Gastroesophageal sphincter (tissue), 4 donors: ENCODE measurements around the gene SNHG17. TPM values are rescaled to one million over a fixed set of nuclear protein-coding genes. Genes with fewer than 3 reads are reported as not detected.
"Not testable (repeated sequence)": the region's sequence is repeated elsewhere in the genome, so short reads cannot be mapped to it uniquely, and the experiment has no call there.

Experiments used
- ATAC-seq: fragments of 150-250 bp; one replicate; pipeline ENCODE4 v1.9.1; 2016; ENCODE audit warnings: mild to moderate bottlenecking, moderate library complexity
- H3K27ac ChIP-seq, 4 donors: fragments of 200-600 bp; sonication (generic) in 3 of 4; 1 replicate in 3 of 4; 2 replicates in 1 of 4; pipeline ENCODE4 v1.5.1; 2016 to 2019
- H3K27me3 ChIP-seq: fragments of 200-600 bp; sonication (generic); one replicate; pipeline ENCODE4 v1.5.1; 2019
- H3K36me3 ChIP-seq, 2 donors: fragments of 200-600 bp; sonication (generic); one replicate each; pipeline ENCODE4 v1.5.1; 2019; ENCODE audit warnings: control low read depth in 1 of 2
- H3K4me1 ChIP-seq, 3 donors: fragments of 200-600 bp; sonication (generic); 1 replicate in 2 of 3; 2 replicates in 1 of 3; pipeline ENCODE4 v1.5.1; 2016 to 2019; ENCODE audit warnings: control low read depth in 2 of 3
- H3K4me3 ChIP-seq, 2 donors: fragments of 200-600 bp; sonication (generic); one replicate each; pipeline ENCODE4 v1.5.1; 2019; ENCODE audit warnings: mild to moderate bottlenecking in 1 of 2, moderate library complexity in 1 of 2
- H3K9me3 ChIP-seq, 3 donors: fragments of 200-600 bp; sonication (generic); one replicate each; pipeline ENCODE4 v1.5.1; 2017 to 2019; ENCODE audit warnings: control low read depth in 2 of 3
- EP300 ChIP-seq: sonication (generic); formaldehyde crosslinking; IDR thresholded peaks from one replicate; pipeline ENCODE4 v1.6.1; 2017; ENCODE audit warnings: antibody characterized with exemption, mild to moderate bottlenecking
- POLR2A ChIP-seq, 2 donors: fragments of 450-650 bp; IDR thresholded peaks; one replicate each; pipeline ENCODE4 v1.6.1; 2017; ENCODE audit warnings: antibody characterized with exemption in 2 of 2, mild to moderate bottlenecking in 2 of 2, moderate library complexity in 1 of 2
- POLR2AphosphoS5 ChIP-seq: sonication (generic); formaldehyde crosslinking; IDR thresholded peaks from one replicate; pipeline ENCODE4 v1.6.1; 2017; ENCODE audit warnings: antibody characterized with exemption
- WGBS, 2 donors: methylation state at CpG; one replicate each; pipeline ENCODE4 v1.1.5; 2018; ENCODE audit warnings: low coverage in 1 of 2; 5-methylcytosine and 5-hydroxymethylcytosine counted together
- total RNA-seq, 4 donors: library from RNA; depleted of rRNA; stranded (reverse); fragments of >200 nt; gene quantifications; one replicate each; pipeline ENCODE4 v1.1.0, GENCODE V29; 2016
- TF ChIP-seq, protein P1 (sequence below), 4 experiments: fragments of 200-600 bp in 2 of 4; fragments of 450-650 bp in 2 of 4; sonication (generic) in 1 of 4; IDR thresholded peaks; one replicate each; pipeline ENCODE4 v1.5.1; 2017 to 2019; ENCODE audit warnings: antibody characterized with exemption in 4 of 4, mild to moderate bottlenecking in 2 of 4, moderate library complexity in 2 of 4

The SNHG17 gene
- total RNA-seq, 4 donors from 2014 or later = 6.7 to 26.5 (median 11.1) TPM

GRCh38 chr20:38405132-38405531, 30.0 kb downstream of the SNHG17 start:
- H3K9me3 ChIP-seq = no peaks in the 10 kb centered on the region
- ATAC-seq = no peak
- no peaks in the 10 kb centered on the region for H3K36me3 ChIP-seq
- H3K4me3 ChIP-seq = no peak overlapping the region
- TF ChIP-seq POLR2AphosphoS5 (no peak), EP300 (no peak)
- WGBS, 2 donors = 33 to 73% methylated on average over 1 to 2 of the region's 2 CpGs
- no peak overlapping the region for H3K27ac ChIP-seq
- no peaks in the 10 kb centered on the region for H3K4me1 ChIP-seq
- H3K27me3 ChIP-seq = peaks cover 5% of the 10 kb centered on the region

DNA sequence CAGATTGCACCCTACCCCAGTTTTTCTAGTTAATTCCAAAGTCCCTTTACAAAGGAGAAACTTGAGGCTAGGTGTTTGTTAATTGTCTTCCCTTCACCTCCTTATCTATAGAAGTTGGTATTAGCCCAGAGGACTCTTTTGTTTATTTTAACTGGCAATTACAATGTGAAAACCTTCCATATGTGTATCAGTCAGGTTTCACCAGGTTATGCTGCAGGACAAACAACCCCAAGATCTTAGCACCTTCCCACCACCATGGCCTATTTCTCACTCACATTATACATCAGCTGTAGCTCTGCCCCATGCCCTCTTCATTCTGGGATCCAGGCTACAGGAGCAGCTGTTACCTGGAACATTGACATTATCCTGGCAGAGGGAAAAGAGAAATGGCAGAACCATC, 31.1 kb downstream of the SNHG17 start:
- no peak for ATAC-seq
- TF ChIP-seq, protein P1, sequence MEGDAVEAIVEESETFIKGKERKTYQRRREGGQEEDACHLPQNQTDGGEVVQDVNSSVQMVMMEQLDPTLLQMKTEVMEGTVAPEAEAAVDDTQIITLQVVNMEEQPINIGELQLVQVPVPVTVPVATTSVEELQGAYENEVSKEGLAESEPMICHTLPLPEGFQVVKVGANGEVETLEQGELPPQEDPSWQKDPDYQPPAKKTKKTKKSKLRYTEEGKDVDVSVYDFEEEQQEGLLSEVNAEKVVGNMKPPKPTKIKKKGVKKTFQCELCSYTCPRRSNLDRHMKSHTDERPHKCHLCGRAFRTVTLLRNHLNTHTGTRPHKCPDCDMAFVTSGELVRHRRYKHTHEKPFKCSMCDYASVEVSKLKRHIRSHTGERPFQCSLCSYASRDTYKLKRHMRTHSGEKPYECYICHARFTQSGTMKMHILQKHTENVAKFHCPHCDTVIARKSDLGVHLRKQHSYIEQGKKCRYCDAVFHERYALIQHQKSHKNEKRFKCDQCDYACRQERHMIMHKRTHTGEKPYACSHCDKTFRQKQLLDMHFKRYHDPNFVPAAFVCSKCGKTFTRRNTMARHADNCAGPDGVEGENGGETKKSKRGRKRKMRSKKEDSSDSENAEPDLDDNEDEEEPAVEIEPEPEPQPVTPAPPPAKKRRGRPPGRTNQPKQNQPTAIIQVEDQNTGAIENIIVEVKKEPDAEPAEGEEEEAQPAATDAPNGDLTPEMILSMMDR (IDR thresholded peaks at IDR 0.05) = no peak
- TF ChIP-seq POLR2A (IDR thresholded peaks at IDR 0.05) (no peak), EP300 (no peak), POLR2AphosphoS5 (no peak)
- H3K4me3 ChIP-seq = no peak overlapping the region

DNA sequence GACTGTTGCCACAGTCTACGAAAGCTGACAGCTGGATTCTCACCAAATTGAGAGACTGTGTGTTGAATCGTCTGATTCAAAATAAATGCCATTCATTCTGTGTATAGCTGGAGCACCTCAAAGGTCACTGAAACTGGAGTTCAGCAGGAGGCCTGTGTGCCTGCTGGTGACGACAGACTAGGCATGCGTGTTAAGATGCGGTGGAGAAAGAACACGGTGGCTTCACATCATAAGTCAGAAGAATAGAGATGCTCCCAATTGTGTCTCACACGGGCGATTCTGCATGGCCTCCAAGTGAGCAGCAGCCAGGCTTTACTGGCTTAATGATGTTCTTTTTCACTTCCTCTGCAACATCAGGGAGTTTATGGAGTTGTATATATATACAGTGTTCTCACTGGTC, 32.3 kb downstream of the SNHG17 start:
- ATAC-seq = no peak
- H3K4me3 ChIP-seq = no peak overlapping the region
- WGBS, 2 donors = 40 to 68% methylated on average over 1 to 8 of the region's 8 CpGs
- H3K36me3 ChIP-seq = no peaks in the 10 kb centered on the region
- no peak overlapping the region for H3K27ac ChIP-seq
- H3K4me1 ChIP-seq = no peaks in the 10 kb centered on the region
- H3K27me3 ChIP-seq = peaks cover 5% of the 10 kb centered on the region
- TF ChIP-seq, protein P1 (IDR thresholded peaks at IDR 0.05) = no peak
- TF ChIP-seq EP300 (no peak), POLR2A (IDR thresholded peaks at IDR 0.05) (no peak), POLR2AphosphoS5 (no peak)
- no peaks in the 10 kb centered on the region for H3K9me3 ChIP-seq

More for the DNA sequence above, 31.1 kb downstream of the SNHG17 start:
- peaks cover 5% of the 10 kb centered on the region for H3K27me3 ChIP-seq
- no peaks in the 10 kb centered on the region for H3K9me3 ChIP-seq
- no peak overlapping the region for H3K27ac ChIP-seq
- H3K36me3 ChIP-seq = no peaks in the 10 kb centered on the region
- no peaks in the 10 kb centered on the region for H3K4me1 ChIP-seq

DNA sequence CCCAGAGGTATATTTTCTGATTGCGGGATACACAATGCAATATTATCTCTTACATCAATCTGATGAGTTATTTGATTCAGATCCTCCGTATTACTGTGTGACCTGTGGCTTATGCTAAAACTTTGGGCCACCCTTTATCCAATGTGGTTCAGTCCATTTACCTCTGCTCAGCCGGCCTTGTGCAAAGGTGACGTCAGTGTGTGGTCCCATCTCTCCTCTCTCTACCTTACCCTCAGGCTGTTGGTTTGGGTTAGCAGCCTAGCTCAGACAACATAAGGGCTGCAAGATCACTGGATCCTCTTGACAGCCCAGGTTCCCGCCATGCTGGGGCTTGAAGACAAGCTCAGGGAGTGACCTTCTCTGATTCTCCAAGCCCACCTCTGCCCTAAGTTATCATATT, 33.0 kb downstream of the SNHG17 start:
- Histone ChIP-seq H3K27me3 (peaks cover 5% of the 10 kb centered on the region), H3K4me1 (no peaks in the 10 kb centered on the region), H3K36me3 (no peaks in the 10 kb centered on the region), H3K9me3 (no peaks in the 10 kb centered on the region), H3K4me3 (no peak overlapping the region), H3K27ac (no peak overlapping the region)
- no peak for ATAC-seq
- 96 to 97% methylated on average over 4 to 5 of the region's 5 CpGs for WGBS, 2 donors
- TF ChIP-seq POLR2A (IDR thresholded peaks at IDR 0.05) (no peak), EP300 (no peak), POLR2AphosphoS5 (no peak)
- TF ChIP-seq, protein P1 (IDR thresholded peaks at IDR 0.05) = no peak

DNA sequence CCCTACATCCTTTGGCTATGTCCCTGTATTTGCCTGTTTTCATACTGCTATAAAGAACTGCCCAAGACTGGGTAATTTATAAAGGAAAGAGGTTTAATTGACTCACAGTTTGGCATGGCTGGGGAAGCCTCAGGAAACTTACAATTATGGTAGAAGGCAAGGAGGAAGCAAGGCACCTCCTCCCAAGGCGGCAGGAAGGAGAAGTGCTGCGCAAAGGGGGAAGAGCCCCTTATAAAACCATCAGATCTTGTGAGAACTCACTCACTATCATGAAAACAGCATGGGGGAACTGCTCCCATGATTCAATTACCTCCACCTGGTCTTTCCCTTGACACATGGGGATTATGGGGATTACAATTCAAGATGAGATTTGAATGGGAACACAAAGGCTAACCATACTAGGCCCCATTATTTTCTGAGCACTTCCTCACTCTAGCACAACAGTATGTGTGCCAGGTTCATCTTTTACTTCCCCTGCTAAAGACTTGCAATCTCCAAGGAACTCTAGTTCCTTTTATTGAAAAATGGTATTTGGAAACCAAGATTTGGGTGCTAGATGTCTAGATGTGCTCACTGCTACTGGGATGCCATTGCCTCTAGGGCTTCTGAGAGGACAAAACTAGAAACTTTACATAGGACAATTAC, 39.3 kb downstream of the SNHG17 start:
- H3K4me3 ChIP-seq, ATAC-seq, H3K36me3 ChIP-seq, H3K9me3 ChIP-seq, H3K4me1 ChIP-seq, H3K27me3 ChIP-seq, H3K27ac ChIP-seq: not testable (repeated sequence)
- WGBS, 2 donors = 27 to 83% methylated on average over 2 of the region's 2 CpGs

DNA sequence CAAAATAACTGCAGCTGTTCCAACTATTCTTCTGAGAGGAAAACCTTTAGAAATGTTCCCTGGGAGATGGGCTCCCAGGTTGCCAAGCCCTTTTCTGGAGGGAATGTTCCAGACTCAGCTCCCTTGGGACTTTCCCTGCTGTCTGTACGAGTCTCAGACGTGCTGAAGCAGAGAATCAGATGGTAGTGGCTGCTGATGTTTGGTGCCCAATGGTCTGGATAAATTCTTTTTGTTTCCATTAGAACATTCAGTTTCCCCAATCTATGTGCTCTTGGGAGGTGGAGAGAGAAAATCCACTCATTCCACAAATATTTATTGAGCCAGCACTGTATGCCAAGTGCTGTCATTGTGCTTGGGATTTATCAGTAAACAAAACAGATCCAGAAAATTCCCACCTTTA, 40.0 kb downstream of the SNHG17 start:
- no peaks in the 10 kb centered on the region for H3K9me3 ChIP-seq
- no peak overlapping the region for H3K4me3 ChIP-seq
- H3K27ac ChIP-seq = no peak overlapping the region
- no peak for TF ChIP-seq EP300
- TF ChIP-seq, protein P1 (IDR thresholded peaks at IDR 0.05) = no peak
- 8% methylated on average over 2 of the region's 2 CpGs; no CpG with 5 or more reads in 1 of the 2 donors for WGBS, 2 donors
- no peaks in the 10 kb centered on the region for H3K36me3 ChIP-seq
- H3K4me1 ChIP-seq = no peaks in the 10 kb centered on the region
- no peaks in the 10 kb centered on the region for H3K27me3 ChIP-seq
- no peak for ATAC-seq
